HG03558 (cell line): ENCODE data around the gene HECTD4.
"Not testable (repeated sequence)": the region's sequence is repeated elsewhere in the genome, so short reads cannot be mapped to it uniquely, and the experiment has no call there.

Experiments used
- ATAC-seq: cut with Tn5 transposase; IDR thresholded peaks from one replicate; pipeline ENCODE4 v1.9.1; 2021; ENCODE audit warnings: moderate number of reproducible peaks; ENCODE audit not compliant: unreplicated experiment; ENCODE audit errors: extremely low read depth

The HECTD4 gene

GRCh38 chr12:112408621-112409020 is 26.4 kb upstream of the HECTD4 start:
- ATAC-seq, result no peak

- ATAC-seq, result not testable (repeated sequence)
Measured at GRCh38 chr12:112407683-112408082, 25.5 kb upstream of the HECTD4 start.

GRCh38 chr12:112406519-112407488 is 24.6 kb upstream of the HECTD4 start:
- no peak for ATAC-seq

- no peak for ATAC-seq
Measured at GRCh38 chr12:112401903-112402498, 19.8 kb upstream of the HECTD4 start.

GRCh38 chr12:112401054-112401453 is 18.8 kb upstream of the HECTD4 start:
- no peak for ATAC-seq

GRCh38 chr12:112393328-112393727 is 11.1 kb upstream of the HECTD4 start:
- no peak for ATAC-seq

GRCh38 chr12:112389922-112390654 is 7.9 kb upstream of the HECTD4 start:
- ATAC-seq, result not testable (repeated sequence)

GRCh38 chr12:112389228-112389627 is 7.0 kb upstream of the HECTD4 start:
- ATAC-seq, result no peak

- no peak for ATAC-seq
Measured at GRCh38 chr12:112386726-112387125, 4.5 kb upstream of the HECTD4 start.

GRCh38 chr12:112382866-112383265 is 635 bp upstream of the HECTD4 start:
- no peak for ATAC-seq

GRCh38 chr12:112381406-112381882 is 787 bp downstream of the HECTD4 start:
- ATAC-seq, result peak; percentile 30

GRCh38 chr12:112380663-112381405 is 1.4 kb downstream of the HECTD4 start:
- no peak for ATAC-seq

GRCh38 chr12:112375105-112375504 is 7.1 kb downstream of the HECTD4 start:
- ATAC-seq, result no peak

- ATAC-seq, result no peak
Measured at GRCh38 chr12:112374166-112374740, 8.0 kb downstream of the HECTD4 start.

GRCh38 chr12:112370868-112371510 is 11.2 kb downstream of the HECTD4 start:
- no peak for ATAC-seq

GRCh38 chr12:112370199-112370598 is 12.0 kb downstream of the HECTD4 start:
- ATAC-seq, result no peak

- no peak for ATAC-seq
Measured at GRCh38 chr12:112368856-112369255, 13.4 kb downstream of the HECTD4 start.

- no peak for ATAC-seq
Measured at GRCh38 chr12:112367965-112368364, 14.3 kb downstream of the HECTD4 start.

GRCh38 chr12:112362310-112362709 is 19.9 kb downstream of the HECTD4 start:
- no peak for ATAC-seq
